Measurements from ENCODE around the gene CLBA1. TPM values are rescaled to one million over a fixed set of nuclear protein-coding genes. Genes with fewer than 3 reads are reported as not detected.

Gene CLBA1
- total RNA-seq, 3 donors from 2014 or later: 4.5 to 17.0 (median 8.8) TPM

DNA sequence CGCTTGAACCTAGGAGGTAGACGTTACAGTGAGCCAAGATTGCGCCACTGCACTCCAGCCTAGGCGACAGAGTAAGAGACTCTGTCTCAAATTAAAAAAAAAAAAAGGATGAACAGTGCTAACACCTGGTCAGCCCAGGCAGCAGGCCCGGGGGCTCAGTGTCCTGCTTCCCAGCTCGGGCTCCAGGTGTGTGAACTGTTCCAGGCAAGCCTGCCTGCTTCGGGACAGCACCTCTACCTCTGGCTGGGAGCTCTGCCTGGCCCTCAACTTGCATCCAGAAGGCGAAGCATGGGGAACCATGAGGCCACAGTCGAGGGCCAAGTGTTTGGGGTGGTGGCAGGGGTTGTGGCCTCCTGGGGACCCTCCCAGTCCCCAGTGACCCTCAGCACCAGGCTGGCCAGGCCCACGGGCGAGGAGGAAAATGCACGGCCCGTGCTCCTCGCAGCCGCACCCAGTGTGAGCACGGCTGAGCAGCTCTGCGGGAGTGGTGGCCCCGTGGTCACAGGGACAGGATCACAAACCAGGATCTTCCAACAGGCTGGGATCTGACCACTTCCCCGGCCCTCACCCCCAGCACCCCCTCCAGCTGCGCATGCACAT, 19.8 kb downstream of the CLBA1 start:
- H3K4me1 ChIP-seq: no peaks in the 10 kb centered on the region
- no peak overlapping the region for H3K4me3 ChIP-seq
- H3K36me3 ChIP-seq: no peaks in the 10 kb centered on the region
- intact Hi-C loops (cut with DNase I; ENCODE audit: low total_unique reads): no loop called here
- DNase-seq (ENCODE audit: low spot score in 2 of 2): no peak
- H3K9me3 ChIP-seq: no peaks in the 10 kb centered on the region
- H3K27me3 ChIP-seq: no peaks in the 10 kb centered on the region
- H3K27ac ChIP-seq: no peak overlapping the region
- TF ChIP-seq POLR2A (IDR thresholded peaks at IDR 0.05) (no peak), POLR2AphosphoS5 (IDR thresholded peaks at IDR 0.05) (no peak)
- TF ChIP-seq, protein P1, sequence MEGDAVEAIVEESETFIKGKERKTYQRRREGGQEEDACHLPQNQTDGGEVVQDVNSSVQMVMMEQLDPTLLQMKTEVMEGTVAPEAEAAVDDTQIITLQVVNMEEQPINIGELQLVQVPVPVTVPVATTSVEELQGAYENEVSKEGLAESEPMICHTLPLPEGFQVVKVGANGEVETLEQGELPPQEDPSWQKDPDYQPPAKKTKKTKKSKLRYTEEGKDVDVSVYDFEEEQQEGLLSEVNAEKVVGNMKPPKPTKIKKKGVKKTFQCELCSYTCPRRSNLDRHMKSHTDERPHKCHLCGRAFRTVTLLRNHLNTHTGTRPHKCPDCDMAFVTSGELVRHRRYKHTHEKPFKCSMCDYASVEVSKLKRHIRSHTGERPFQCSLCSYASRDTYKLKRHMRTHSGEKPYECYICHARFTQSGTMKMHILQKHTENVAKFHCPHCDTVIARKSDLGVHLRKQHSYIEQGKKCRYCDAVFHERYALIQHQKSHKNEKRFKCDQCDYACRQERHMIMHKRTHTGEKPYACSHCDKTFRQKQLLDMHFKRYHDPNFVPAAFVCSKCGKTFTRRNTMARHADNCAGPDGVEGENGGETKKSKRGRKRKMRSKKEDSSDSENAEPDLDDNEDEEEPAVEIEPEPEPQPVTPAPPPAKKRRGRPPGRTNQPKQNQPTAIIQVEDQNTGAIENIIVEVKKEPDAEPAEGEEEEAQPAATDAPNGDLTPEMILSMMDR (IDR thresholded peaks at IDR 0.05): no peak

DNA sequence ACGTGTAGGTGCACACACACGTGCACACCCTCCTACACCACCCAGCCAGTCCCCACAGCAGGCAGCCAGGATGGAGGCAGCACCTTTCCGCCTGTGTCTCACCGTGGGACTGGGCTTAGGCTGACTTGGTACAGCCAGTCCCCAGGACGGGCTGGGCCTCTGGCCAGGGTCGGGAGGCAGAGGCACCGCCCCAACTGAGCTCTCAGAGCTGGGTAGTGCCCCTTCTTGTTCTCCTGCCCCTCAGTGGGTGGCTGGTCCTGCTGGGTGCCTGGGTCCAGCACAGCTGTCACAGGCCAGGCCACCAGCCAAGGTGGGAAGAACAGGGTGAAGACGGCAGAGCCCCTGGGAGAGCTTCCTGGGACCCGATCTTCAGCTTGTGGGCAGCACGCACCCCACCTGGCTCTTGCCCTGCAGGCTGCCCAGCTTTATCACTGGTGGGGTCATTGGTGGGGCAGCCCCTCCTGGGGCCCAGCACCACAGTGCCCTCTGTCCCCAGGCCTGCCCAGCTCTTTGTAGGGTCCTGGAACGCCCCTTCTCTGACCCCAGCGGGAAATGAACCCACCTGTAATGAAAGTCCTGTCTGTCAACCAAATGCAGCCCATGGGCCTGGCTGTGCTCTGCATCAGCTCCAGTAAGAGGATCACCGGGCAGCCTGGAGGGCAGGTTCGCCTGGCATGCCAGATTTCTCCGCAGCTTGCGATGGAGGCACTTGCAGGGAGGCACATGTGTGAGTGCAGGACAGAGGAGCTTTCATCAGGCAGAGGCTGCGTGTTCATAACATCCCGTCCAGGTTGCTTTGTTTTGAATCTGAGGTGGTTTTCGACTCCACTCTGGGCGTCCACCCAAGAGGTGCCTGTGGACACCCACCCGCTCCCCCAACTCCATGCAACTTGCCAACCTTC, 20.6 kb downstream of the CLBA1 start:
- TF ChIP-seq POLR2AphosphoS5 (IDR thresholded peaks at IDR 0.05) (no peak), POLR2A (IDR thresholded peaks at IDR 0.05) (no peak)
- TF ChIP-seq, protein P1 (IDR thresholded peaks at IDR 0.05): no peak
- Histone ChIP-seq H3K27me3 (no peaks in the 10 kb centered on the region), H3K4me3 (no peak overlapping the region), H3K36me3 (no peaks in the 10 kb centered on the region), H3K4me1 (no peaks in the 10 kb centered on the region), H3K27ac (no peak overlapping the region), H3K9me3 (no peaks in the 10 kb centered on the region)
- intact Hi-C loops (cut with DNase I; ENCODE audit: low total_unique reads): no loop called here
- no peak for DNase-seq (ENCODE audit: low spot score in 2 of 2)

DNA sequence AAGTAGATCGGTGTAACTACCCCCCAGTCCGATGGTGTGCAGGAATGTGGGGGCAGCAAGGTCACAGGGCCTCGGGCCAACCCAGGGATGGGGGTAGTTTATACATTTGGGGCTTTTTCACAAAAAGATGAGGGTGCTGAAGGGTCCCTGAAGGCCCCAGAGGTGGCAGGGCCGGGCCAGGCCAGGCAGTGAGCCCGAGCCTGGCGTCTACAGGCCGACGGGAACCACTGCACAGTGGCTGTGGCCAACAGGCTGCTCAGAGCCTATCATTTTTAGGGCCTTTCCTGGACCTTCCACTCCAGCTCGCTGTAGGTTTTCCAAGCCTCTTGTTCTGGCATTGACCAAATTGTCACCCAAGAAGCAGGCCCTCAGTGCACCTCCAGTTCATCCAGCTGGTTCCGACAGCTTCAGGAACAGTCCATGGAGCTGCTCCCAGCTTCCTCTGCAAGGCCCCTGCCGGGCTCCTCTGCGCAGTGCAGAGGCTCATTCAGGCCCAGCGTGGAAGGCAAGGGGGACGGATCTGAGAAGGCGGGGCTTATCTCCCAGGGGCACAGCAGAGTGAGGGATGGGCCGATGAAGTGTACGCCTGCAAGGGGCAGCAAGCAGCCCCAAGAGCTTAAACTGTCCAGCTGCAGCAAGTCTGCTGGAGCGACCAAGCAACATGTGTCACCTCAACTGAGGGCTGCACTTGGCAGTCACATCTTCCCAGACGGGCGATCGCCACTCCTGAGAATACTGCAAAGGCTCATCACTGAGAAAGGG, 21.4 kb downstream of the CLBA1 start:
- H3K9me3 ChIP-seq: no peaks in the 10 kb centered on the region
- no peak for TF ChIP-seq POLR2AphosphoS5 (IDR thresholded peaks at IDR 0.05)
- no peak for TF ChIP-seq POLR2A (IDR thresholded peaks at IDR 0.05)
- TF ChIP-seq, protein P1 (IDR thresholded peaks at IDR 0.05): no peak
- intact Hi-C loops (cut with DNase I; ENCODE audit: low total_unique reads): no loop called here
- no peaks in the 10 kb centered on the region for H3K36me3 ChIP-seq
- DNase-seq (ENCODE audit: low spot score in 2 of 2): no peak
- no peak overlapping the region for H3K4me3 ChIP-seq
- no peak overlapping the region for H3K27ac ChIP-seq
- H3K4me1 ChIP-seq: no peaks in the 10 kb centered on the region
- H3K27me3 ChIP-seq: no peaks in the 10 kb centered on the region

DNA sequence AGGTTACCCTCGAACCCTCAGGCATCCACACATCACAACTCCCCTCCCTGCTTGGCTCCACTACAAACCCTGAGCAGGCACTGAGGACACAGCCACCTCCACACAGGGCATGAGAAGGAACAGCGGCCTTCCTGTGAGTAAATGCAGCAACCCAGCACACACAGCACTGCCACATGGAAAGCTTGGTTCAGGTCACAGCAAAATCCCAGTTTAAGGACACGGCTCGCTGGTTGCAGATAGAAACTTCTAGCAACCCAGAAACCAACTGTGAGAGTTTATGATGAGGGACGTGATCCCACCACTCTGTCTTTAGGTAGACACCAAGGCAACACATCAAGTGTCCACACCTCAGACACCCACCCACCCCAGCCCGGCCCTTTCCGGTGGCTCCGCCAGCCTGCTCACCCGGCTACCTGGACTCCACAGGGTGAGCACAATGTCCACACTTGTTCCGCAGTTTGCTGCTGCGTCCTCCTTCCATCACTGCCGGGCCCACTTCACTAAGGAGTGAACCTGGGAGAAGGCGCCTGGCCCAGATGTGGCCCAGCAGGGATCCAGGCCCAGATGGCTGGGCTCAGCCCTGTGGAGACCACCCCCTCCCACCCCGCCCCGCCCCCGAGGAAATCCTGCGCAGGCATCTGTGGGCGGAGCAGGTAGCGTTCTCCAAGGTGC, 22.1 kb downstream of the CLBA1 start:
- Histone ChIP-seq H3K27ac (no peak overlapping the region), H3K4me1 (peaks cover 0 to 2% of the 10 kb centered on the region in 2 donors), H3K36me3 (no peaks in the 10 kb centered on the region), H3K4me3 (no peak overlapping the region), H3K27me3 (no peaks in the 10 kb centered on the region), H3K9me3 (no peaks in the 10 kb centered on the region)
- no peak for DNase-seq (ENCODE audit: low spot score in 2 of 2)
- intact Hi-C loops (cut with DNase I; ENCODE audit: low total_unique reads): no loop called here
- TF ChIP-seq, protein P1 (IDR thresholded peaks at IDR 0.05): no peak
- no peak for TF ChIP-seq POLR2AphosphoS5 (IDR thresholded peaks at IDR 0.05)
- no peak for TF ChIP-seq POLR2A (IDR thresholded peaks at IDR 0.05)
